Suprapubic skin (tissue), 4 donors: ENCODE results near the gene HACD3.

ENCODE experiments used
- CTCF ChIP-seq, 2 donors: fragments of 200-600 bp in 1 of 2; fragments of 450-650 bp in 1 of 2; sonication (generic) in 1 of 2; IDR thresholded peaks; one replicate each; pipeline ENCODE4 v1.5.1; 2016 to 2019; ENCODE audit warnings: antibody characterized with exemption in 2 of 2, mild to moderate bottlenecking in 1 of 2, moderate library complexity in 1 of 2
- EP300 ChIP-seq: sonication (generic); formaldehyde crosslinking; IDR thresholded peaks from one replicate; pipeline ENCODE4 v1.6.1; 2017; ENCODE audit warnings: antibody characterized with exemption
- POLR2A ChIP-seq, 2 donors: fragments of 450-650 bp; IDR thresholded peaks; one replicate each; pipeline ENCODE4 v1.6.1; 2017; ENCODE audit warnings: antibody characterized with exemption in 2 of 2, mild to moderate bottlenecking in 2 of 2, moderate library complexity in 2 of 2
- POLR2AphosphoS5 ChIP-seq, 3 donors: sonication (generic); formaldehyde crosslinking; IDR thresholded peaks; one replicate each; pipeline ENCODE4 v1.6.1; 2017; ENCODE audit warnings: antibody characterized with exemption in 3 of 3

DNA sequence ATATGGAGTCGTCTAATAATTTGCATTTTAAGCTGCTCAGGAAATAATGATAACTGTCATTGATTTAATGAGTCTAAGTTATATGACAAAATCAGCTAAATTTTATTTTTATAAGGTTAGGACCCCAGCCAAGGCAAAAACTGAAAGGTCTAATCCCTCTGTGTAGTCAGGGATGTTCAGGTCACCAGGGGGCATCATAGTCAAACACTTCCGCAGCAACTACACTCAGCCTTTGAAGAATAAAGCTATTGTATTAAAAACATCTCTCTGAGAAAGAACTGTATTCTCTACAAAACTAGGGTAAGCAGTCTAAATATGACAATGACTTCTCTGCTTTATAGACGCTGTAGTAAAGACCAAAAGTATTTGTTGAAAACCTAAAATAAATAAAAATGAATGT lies 65.7 kb downstream of the HACD3 start:
- TF ChIP-seq POLR2A (IDR thresholded peaks at IDR 0.05) (no peak), CTCF (IDR thresholded peaks at IDR 0.05) (no peak), EP300 (no peak), POLR2AphosphoS5 (IDR thresholded peaks at IDR 0.05) (no peak)
